HG02571 (cell line): Measurements from ENCODE around the gene PRMT3.
"Not testable (repeated sequence)": the region's sequence is repeated elsewhere in the genome, so short reads cannot be mapped to it uniquely, and the experiment has no call there.

Experiments
- ATAC-seq: cut with Tn5 transposase; IDR thresholded peaks from one replicate; pipeline ENCODE4 v1.9.1; 2021; ENCODE audit warnings: mild to moderate bottlenecking, moderate library complexity; ENCODE audit not compliant: unreplicated experiment

PRMT3 gene

DNA sequence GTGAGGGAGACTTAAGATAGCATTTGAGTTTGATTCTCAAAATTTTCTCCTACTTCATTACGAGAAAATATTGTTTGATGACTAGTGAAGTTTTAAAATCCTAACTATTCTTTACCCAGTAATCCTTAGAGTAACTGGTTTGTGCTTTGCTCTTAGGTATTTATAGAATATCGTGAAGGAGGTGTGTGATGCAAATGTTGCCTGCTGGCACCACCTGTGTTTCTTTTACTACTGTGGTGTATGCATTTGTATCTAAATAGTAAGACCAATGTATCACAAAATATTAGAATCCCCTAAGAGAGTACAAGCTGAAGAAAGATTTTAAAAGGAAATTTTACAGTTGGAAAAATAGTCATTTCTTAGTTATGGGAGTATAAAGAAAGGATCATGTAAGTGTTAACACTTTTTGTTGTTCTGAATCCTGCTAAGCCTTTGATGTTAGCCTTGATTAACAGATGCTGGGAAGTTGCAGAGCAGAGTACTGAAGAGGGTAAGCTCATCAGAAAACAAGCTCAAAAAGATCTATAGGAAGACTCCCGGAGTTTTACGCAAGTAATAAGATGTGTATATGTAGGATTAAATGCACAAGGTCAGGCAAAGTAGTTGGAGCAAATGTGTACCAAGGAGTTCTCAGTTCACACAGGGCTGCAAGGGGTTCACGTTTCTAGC, 109.7 kb downstream of the PRMT3 start:
- ATAC-seq: no peak

- no peak for ATAC-seq
Observed at GRCh38 chr11:20501252-20501651, 113.7 kb downstream of the PRMT3 start.

- no peak for ATAC-seq
Observed at GRCh38 chr11:20501971-20502370, 114.5 kb downstream of the PRMT3 start.

- no peak for ATAC-seq
Observed at GRCh38 chr11:20511982-20512381, 124.5 kb downstream of the PRMT3 start.

DNA sequence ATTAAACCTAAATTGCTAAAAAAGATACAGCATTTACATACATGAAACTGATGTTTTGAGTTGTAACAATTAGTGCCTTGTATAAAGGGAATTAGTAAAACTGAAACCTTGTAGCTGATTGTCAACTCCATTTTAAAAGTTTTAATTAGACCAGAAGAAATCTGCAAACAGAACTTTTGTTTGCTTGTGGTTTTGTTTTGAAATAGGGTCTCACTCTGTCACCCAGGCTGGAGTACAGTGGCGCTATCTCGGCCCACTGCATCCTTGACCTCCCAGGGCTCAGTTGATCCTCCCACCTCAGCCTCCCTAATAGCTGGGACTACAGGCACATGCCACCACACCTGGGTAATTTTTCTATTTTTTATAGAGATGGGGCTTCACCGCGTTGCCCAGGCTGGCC, 125.4 kb downstream of the PRMT3 start:
- no peak for ATAC-seq

GRCh38 chr11:20518323-20518834, 130.9 kb downstream of the PRMT3 start:
- ATAC-seq: no peak

- no peak for ATAC-seq
Observed at GRCh38 chr11:20522536-20522935, 135.0 kb downstream of the PRMT3 start.

GRCh38 chr11:20529757-20530156, 142.2 kb downstream of the PRMT3 start:
- no peak for ATAC-seq

DNA sequence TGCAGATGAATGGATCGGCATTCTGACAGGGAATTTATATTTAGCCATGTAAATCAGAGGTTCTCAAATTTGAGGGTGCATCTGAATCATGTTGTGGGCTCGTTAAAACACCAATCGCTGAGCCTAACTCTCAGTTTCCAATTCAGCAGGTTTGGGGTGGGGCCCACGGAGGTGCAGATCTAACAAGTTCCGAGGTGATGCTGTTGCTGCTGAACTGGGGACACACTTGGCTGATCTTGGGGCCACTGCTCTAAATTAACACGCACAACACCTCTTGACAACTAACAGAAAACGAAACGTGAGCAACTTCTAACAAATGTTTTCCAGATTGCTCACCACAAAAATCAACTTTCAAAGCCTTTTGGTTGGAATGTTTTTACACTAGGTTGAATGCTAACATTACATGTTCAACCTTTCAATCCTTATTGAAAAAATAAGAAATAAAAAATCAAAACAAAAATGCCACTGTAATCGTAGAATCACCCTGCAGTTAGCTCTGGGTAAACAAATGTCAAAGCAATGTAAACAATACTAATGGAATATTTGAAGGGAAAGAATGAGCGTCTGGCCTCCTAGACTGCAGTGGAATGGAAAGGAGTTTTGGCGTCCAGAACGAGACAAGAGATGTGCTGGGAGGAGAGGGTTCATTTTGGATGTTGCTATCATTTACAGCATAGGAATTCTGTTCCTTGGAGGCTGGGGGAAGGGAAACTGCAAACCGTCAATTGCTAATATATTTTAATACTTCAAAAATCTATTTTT, 143.6 kb downstream of the PRMT3 start:
- peak; percentile 76 for ATAC-seq

GRCh38 chr11:20535271-20535881, 147.9 kb downstream of the PRMT3 start:
- ATAC-seq: no peak

DNA sequence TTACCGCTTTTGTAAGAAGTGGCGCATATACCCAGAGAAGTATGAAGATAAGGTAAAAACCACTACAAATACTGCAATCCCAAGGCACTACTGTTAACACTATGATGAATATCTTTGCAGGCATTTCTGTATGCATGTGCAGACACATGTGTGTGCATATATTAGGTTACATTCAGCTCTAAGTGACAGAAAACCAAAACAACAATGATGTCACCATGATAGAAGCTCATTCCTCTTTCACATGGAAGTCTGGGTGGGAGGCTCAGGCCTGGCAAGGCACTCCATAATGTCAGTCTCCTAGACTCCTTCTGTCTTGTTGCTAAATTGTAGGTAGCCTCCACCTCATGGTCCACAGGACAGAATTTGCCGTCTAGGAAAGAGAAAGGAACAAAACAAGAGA, 148.8 kb downstream of the PRMT3 start:
- no peak for ATAC-seq

GRCh38 chr11:20536784-20537183, 149.3 kb downstream of the PRMT3 start:
- no peak for ATAC-seq

DNA sequence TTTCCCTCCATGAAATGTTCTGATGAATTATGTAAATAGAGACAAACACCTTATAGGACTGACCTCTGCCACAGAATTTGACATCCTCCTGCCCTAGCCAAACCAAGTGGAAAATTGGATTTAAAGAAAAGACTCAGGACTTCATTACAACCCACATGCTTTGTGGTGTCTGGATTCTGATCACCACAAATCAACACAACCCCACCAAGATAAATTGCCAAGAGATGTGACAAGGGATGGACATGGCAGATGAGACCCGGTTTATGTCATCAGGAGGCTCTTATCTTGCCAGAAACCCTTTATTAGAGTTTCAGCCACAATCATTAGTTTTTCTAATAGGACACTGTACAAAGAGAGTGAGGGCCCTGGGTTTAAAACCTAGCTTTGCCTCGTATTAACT, 154.0 kb downstream of the PRMT3 start:
- no peak for ATAC-seq

DNA sequence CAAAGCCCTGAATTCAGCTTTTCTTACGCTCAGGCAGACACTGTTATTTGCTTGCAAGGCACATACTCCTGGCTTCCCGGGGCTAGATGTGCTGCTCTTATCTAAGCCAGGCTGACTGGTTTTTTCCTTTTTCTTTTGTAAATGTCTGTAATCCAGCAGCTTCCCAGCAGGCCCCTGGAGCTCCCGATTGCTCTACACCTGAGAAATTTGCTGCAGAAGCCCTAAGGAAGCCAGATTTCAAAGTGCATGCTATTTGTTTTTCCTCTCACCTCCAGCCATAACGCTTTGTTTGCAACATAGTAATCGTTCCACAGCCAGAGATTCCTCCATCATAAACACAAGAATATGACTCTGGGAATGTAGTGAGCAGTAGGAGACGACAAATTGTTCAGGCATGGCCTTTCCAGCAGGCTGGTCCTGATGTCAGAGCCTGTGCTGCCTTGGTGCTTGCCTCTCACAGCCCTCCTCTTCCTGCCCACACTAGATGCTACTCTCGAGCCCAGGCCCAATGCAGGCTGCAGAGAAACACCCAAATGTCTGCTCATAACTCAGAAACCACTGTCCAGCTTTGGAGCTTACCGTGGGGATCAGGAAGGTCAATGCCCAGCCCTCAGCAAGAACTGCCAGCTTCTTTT, 157.2 kb downstream of the PRMT3 start:
- ATAC-seq: no peak

DNA sequence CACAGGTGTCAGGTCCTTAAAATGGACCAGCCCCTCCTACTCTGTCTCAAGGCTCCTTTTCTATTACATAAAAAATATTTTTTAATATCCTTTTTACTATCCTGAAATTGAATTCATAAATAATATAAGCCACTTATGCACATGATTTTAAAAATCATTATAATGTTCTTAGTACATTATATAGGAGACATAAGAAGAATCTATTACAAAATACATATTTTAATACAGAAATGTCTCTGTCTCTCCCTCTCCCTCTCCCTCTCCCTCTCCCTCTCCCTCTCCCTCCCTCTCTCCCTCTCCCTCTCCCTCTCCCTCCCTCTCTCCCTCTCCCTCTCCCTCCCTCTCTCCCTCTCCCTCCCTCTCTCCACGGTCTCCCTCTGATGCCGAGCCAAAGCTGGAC, 159.9 kb downstream of the PRMT3 start:
- ATAC-seq: no peak

DNA sequence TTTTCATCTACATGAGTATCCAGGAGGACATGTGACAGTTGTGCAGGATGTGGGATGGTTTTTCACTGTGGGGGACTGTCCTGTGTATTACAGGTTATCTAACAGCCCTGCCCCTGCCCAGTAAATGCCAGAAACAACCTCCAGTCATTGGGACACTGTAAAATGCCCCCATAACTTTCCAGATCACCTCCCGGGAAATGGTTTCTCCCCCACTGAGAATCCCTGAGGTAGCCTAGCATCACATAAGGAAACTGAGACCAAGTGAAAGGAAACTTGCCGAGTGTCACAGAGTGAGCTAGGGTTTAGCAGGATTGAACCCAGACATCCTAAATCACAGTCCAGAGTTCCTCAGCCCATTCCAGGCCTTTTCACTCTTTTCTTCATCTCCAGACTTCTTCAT, 163.6 kb downstream of the PRMT3 start:
- ATAC-seq: no peak

GRCh38 chr11:20555783-20556182, 168.3 kb downstream of the PRMT3 start:
- no peak for ATAC-seq

DNA sequence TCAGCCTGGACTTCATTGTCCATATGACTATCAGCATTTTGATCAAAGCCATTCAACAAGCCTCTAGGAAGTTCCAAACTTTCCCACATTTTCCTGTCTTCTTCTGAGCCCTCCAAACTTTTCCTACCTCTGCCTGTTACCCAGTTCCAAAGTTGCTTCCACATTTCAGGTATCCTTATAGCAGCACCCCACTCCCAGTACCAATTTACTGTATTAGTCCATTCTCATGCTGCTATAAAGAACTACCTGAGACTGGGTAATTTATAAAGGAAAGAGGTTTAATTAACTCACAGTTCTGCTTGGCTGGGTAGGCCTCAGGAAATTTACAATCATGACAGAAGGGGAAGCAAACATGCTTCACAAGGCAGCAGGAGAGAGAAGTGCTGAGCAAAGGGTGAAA, 168.9 kb downstream of the PRMT3 start:
- not testable (repeated sequence) for ATAC-seq

DNA sequence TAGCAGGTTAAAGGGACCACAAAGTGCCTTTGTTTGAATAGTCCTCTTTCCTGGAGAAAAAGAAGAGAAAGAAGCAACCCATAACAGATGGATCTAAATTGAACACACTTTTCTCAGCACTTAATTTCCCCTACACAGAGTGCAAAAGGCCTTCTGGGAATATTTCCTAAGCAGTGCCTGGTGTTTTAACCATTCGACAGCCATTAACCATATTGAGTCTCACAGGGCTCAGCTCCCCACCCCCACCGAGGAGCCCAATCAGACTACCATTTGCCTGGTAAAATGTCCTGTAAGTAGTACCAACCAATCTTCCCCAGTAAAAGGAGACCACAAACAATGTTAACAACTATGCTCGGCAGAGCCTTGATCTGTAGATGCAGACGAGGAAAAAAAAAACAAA, 171.2 kb downstream of the PRMT3 start:
- no peak for ATAC-seq
